Activated naive CD8-positive, alpha-beta T cell treated with anti-CD3 and anti-CD28 coated beads, Interleukin-2, amount 50 U/mL, for 16 hours (primary cell): ENCODE results near the gene MAMDC2.

Experiments
- DNase-seq: peaks from one replicate; pipeline ENCODE4 v3.0.0-alpha.2; 2020; ENCODE audit warnings: low read depth, low spot score

MAMDC2 gene

GRCh38 chr9:70260606-70261005, 217.0 kb downstream of the MAMDC2 start:
- no peak for DNase-seq

- DNase-seq, result no peak
These were observed 217.7 kb downstream of the MAMDC2 start for GRCh38 chr9:70261131-70261870.

DNA sequence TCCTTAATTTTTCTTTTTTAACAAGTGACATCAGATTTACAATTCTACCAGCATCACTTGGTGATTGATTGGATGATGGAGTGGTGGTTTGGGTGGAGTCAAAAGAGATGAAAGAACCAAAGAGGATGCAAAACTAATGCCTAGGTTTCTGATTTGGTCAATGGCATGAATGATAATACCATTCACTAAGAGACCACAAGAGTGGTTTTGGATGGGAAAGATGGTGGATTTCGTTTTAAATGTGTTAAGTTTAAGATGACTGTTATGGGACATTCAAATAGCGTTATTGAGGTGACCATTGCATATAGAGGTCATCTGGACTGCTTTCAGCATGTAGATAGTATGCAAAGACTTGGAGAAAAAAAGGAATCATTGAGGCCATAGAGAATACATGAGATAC, 218.7 kb downstream of the MAMDC2 start:
- DNase-seq, result no peak

- no peak for DNase-seq
These were observed 219.3 kb downstream of the MAMDC2 start for GRCh38 chr9:70262948-70263347.

DNA sequence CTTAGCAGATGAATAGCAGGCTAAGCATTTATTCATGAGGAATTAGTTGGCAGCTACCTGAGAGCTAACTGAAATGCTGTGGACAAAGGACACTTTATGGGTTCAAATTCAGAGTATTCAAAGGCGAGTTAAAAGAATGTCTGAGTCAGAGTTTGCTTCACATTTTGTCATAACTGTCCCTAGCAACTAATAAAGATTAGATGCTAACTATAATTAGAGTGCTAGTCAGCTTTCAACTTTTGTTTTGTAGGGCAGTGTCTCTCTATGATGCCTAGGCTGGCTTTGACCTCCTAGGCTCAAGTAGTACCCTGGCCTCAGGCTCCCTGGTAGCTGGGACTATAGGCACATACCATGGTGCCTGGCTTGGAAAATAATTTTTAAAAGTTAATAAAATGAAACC, 219.8 kb downstream of the MAMDC2 start:
- DNase-seq, result no peak
